ENCODE data around the gene AVL9. TPM values are rescaled to one million over a fixed set of nuclear protein-coding genes. Genes with fewer than 3 reads are reported as not detected.
"Not testable (repeated sequence)": the region's sequence is repeated elsewhere in the genome, so short reads cannot be mapped to it uniquely, and the experiment has no call there.

Gene AVL9
- total RNA-seq, 1 donor from 2014 or later, result 78.3 TPM

DNA sequence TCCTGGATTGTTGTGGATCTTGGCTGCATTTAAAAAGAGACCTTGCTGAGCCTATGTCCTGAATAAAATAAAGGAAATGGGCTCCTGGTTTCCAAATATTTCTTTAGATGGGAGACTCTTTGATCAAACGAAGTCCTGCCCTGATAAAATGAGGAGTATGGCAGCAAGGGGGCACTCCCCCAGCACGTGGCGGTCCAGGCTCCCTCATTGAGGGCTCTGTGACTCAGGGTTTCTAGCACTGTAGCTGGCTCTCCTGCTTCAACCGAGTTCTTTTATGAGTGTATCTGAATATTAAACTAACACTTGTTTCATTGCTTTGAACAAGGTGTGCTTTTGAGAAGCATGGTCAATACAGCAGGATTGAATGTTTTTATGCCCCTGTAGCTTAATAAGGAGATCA, 114.2 kb downstream of the AVL9 start:
- no peak for DNase-seq (ENCODE audit: low spot score in 2 of 2)
- Histone ChIP-seq H3K36me3 (no peaks in the 10 kb centered on the region), H3K27ac (no peak overlapping the region), H3K4me3 (no peak overlapping the region), H3K27me3 (no peaks in the 10 kb centered on the region), H3K4me1 (peaks cover 3 to 8% of the 10 kb centered on the region in 2 donors), H3K9me3 (no peaks in the 10 kb centered on the region)
- intact Hi-C loops (cut with DNase I), result no loop called here
- TF ChIP-seq, protein P1, sequence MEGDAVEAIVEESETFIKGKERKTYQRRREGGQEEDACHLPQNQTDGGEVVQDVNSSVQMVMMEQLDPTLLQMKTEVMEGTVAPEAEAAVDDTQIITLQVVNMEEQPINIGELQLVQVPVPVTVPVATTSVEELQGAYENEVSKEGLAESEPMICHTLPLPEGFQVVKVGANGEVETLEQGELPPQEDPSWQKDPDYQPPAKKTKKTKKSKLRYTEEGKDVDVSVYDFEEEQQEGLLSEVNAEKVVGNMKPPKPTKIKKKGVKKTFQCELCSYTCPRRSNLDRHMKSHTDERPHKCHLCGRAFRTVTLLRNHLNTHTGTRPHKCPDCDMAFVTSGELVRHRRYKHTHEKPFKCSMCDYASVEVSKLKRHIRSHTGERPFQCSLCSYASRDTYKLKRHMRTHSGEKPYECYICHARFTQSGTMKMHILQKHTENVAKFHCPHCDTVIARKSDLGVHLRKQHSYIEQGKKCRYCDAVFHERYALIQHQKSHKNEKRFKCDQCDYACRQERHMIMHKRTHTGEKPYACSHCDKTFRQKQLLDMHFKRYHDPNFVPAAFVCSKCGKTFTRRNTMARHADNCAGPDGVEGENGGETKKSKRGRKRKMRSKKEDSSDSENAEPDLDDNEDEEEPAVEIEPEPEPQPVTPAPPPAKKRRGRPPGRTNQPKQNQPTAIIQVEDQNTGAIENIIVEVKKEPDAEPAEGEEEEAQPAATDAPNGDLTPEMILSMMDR (IDR thresholded peaks at IDR 0.05), result no peak

DNA sequence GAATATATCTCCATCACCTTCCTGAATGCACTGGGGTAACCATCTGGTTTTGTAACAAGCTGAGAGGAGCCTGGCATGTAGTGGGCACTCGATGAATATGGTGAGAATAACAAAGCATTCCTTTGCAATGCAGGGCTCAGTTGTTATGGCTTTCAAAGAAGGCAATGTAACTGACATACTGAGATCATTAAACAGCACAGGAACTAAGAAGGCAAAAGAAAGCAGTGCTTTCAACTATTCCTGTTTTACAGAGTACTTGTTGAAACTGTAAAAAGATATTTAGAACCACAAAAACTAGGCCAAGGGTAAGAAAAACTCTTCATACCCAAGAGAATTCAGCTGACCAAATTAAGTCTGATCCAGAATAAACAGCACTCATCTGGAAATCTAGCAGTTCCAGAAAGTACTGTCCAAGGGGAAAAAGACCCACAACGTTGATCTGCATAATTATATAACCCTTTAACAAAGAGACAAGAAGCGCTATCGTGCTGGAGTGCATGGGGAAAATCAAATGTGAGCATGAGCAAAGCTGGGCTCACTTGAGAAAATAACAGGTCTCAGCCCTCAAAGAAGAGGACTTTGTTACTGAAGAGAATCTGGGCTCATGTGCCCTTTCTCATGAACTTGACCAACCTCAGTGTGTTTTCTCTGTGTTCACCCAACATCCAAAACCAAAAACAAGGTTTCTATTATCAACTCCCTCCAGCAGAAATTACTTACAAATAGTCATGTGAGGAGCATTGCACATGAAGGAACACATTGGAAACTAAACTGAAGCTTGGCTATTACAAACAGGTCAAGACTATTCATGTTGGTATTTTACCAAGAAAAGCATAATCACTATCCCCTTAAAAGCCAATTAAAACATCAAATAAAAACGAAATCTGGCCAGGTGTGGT, 116.2 kb downstream of the AVL9 start:
- DNase-seq (ENCODE audit: low spot score in 2 of 2), result no peak
- peak overlapping the region; percentile 1 to 37 for H3K27ac ChIP-seq
- no peaks in the 10 kb centered on the region for H3K27me3 ChIP-seq
- peaks cover 3 to 8% of the 10 kb centered on the region in 2 donors for H3K4me1 ChIP-seq
- no peaks in the 10 kb centered on the region for H3K36me3 ChIP-seq
- no peak overlapping the region for H3K4me3 ChIP-seq
- TF ChIP-seq, protein P1 (IDR thresholded peaks at IDR 0.05), result no peak
- intact Hi-C loops (cut with DNase I), result no loop called here
- no peaks in the 10 kb centered on the region for H3K9me3 ChIP-seq

DNA sequence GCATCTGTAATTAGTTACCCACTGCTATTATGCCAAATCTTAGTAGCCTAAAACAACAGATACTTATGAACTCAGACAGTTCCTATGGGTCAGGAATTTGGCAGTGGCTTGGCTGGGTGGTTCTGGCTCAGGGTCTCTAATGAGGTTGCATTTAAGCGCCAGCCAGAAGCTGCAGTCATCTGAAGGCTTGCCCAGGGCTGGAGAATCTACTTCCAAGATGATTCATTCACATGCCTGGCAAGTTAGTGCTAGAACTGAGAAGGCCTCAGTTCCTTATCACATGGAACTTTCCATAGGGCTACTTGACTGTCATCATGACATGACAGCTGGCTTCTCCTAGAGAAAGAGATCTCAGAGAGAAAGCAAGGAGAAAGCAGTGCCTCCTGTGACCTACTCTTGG, 121.3 kb downstream of the AVL9 start:
- H3K4me3 ChIP-seq, result no peak overlapping the region
- no peaks in the 10 kb centered on the region for H3K9me3 ChIP-seq
- H3K36me3 ChIP-seq, result no peaks in the 10 kb centered on the region
- intact Hi-C loops (cut with DNase I), result no loop called here
- TF ChIP-seq, protein P1 (IDR thresholded peaks at IDR 0.05), result no peak
- peak in 1 of 2 donors; percentile 64 for DNase-seq (ENCODE audit: low spot score in 2 of 2)
- H3K4me1 ChIP-seq, result no peaks in the 10 kb centered on the region
- no peak overlapping the region for H3K27ac ChIP-seq
- H3K27me3 ChIP-seq, result no peaks in the 10 kb centered on the region

DNA sequence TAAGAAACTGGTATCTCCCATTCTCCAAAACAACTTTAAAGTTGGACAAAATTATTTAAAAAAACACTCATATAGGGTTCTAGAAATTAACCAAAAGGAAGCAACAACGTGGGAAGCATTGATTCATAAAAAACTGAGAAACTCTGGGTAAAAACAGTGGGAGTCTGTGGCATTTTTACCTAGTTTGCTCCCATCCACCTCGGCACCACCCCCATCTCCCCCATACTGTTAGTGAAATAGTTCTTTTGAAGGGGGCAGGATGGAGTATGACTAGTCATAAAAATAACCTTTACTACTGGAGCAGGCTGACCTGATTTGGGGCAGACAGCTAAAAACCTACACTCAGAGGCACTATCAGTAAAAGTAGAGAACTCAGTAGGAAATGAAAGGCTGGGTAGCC, 123.2 kb downstream of the AVL9 start:
- no peaks in the 10 kb centered on the region for H3K4me1 ChIP-seq
- intact Hi-C loops (cut with DNase I), result no loop called here
- no peak overlapping the region for H3K27ac ChIP-seq
- H3K4me3 ChIP-seq, result no peak overlapping the region
- H3K9me3 ChIP-seq, result no peaks in the 10 kb centered on the region
- no peaks in the 10 kb centered on the region for H3K36me3 ChIP-seq
- TF ChIP-seq, protein P1 (IDR thresholded peaks at IDR 0.05), result no peak
- H3K27me3 ChIP-seq, result no peaks in the 10 kb centered on the region
- no peak for DNase-seq (ENCODE audit: low spot score in 2 of 2)

DNA sequence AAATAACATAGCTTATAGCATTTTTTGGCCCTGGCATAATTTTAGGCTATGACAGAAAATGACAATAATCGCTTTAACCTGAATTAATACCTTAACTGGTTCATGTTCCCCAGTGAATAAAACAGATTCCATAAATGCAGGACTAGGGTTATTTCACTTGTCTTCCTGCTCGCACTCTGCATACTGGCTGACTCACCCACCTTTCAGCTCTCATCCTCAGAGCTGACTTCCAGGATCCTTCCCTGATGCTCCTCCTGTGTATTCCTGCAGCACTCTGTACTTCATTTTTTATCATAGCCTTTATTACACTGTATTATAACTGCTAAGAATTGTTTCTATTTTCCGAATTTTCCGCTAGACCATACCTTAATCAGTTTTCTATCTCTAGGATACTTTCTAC, 123.7 kb downstream of the AVL9 start:
- Histone ChIP-seq H3K27me3 (no peaks in the 10 kb centered on the region), H3K4me1 (no peaks in the 10 kb centered on the region), H3K27ac (no peak overlapping the region), H3K36me3 (no peaks in the 10 kb centered on the region), H3K9me3 (no peaks in the 10 kb centered on the region), H3K4me3 (no peak overlapping the region)
- no peak for DNase-seq (ENCODE audit: low spot score in 2 of 2)
- intact Hi-C loops (cut with DNase I), result no loop called here
- TF ChIP-seq, protein P1 (IDR thresholded peaks at IDR 0.05), result no peak

DNA sequence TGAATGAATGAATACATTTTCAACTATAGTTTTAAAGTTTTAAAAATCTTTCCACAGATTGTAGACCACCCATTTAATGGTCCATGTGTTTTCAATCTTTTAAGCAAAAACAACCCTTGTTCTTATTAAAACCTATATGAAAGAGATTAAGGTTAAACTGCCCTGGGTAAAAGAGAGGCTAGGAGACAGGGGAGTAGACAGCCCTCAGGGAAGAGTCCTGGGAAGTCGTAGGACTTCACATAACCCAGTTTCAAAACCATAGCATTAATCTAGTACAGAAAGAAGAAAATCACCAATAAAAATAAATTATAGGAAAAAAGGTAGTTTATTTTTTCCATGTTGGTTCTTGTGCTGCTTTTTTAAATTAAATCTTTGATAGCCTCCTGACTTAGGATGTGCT, 124.1 kb downstream of the AVL9 start:
- H3K27ac ChIP-seq; intact Hi-C loops (cut with DNase I); H3K9me3 ChIP-seq; H3K27me3 ChIP-seq; H3K36me3 ChIP-seq; H3K4me1 ChIP-seq; H3K4me3 ChIP-seq; DNase-seq (ENCODE audit: low spot score in 2 of 2): not testable (repeated sequence)
